Neural progenitor cell (in vitro differentiated cells): ENCODE results near the gene ALDH1A3. TPM values are rescaled to one million over a fixed set of nuclear protein-coding genes. Genes with fewer than 3 reads are reported as not detected.

Experiments used
- DNase-seq: peaks from one replicate; pipeline ENCODE4 v3.0.0-alpha.2; 2016; ENCODE audit warnings: low spot score
- H2AFZ ChIP-seq: fragments of 200-600 bp; sonication (generic); replicated peaks from 2 replicates; pipeline ENCODE4 v1.6.1; 2016; ENCODE audit warnings: antibody characterized with exemption
- H3F3A ChIP-seq: fragments of 200-600 bp; sonication (generic); 2 replicates; pipeline ENCODE4 v1.6.1; 2016; ENCODE audit warnings: antibody characterized with exemption, low read depth
- H3K27ac ChIP-seq: fragments of 200-600 bp; sonication (generic); 2 replicates; pipeline ENCODE4 v1.5.1; 2016; ENCODE audit warnings: mild to moderate bottlenecking
- H3K27me3 ChIP-seq: fragments of 200-600 bp; sonication (generic); 2 replicates; pipeline ENCODE4 v1.6.1; 2016; ENCODE audit warnings: mild to moderate bottlenecking, moderate library complexity
- H3K36me3 ChIP-seq: fragments of 200-600 bp; sonication (generic); 2 replicates; pipeline ENCODE4 v1.5.1; 2016
- H3K4me1 ChIP-seq: fragments of 200-600 bp; sonication (generic); 2 replicates; pipeline ENCODE4 v1.6.1; 2016; ENCODE audit warnings: mixed run types
- H3K4me2 ChIP-seq: fragments of 200-600 bp; sonication (generic); 2 replicates; pipeline ENCODE4 v1.6.1; 2016
- H3K4me3 ChIP-seq: fragments of 200-600 bp; sonication (generic); 2 replicates; pipeline ENCODE4 v1.5.1; 2016
- H3K79me2 ChIP-seq: fragments of 200-600 bp; sonication (generic); 2 replicates; pipeline ENCODE4 v1.6.1; 2016; ENCODE audit warnings: low read depth
- H3K9ac ChIP-seq: fragments of 200-600 bp; sonication (generic); 2 replicates; pipeline ENCODE4 v1.6.1; 2016
- H3K9me3 ChIP-seq: fragments of 200-600 bp; sonication (generic); 2 replicates; pipeline ENCODE4 v1.5.1; 2016; ENCODE audit warnings: low read depth
- H4K20me1 ChIP-seq: fragments of 200-600 bp; sonication (generic); 2 replicates; pipeline ENCODE4 v1.6.1; 2016; ENCODE audit warnings: low read depth
- H3K27ac Mint-ChIP-seq: 3 replicates; pipeline ENCODE4 v1.8.0; 2021; ENCODE audit warnings: mixed read lengths
- H3K27me3 Mint-ChIP-seq: 2 replicates; pipeline ENCODE4 v1.8.0; 2022; ENCODE audit warnings: low read depth, mild to moderate bottlenecking, inconsistent platforms, moderate library complexity, mixed read lengths; ENCODE audit not compliant: insufficient read depth
- H3K36me3 Mint-ChIP-seq: 3 replicates; pipeline ENCODE4 v1.8.0; 2021; ENCODE audit warnings: mixed read lengths
- H3K4me1 Mint-ChIP-seq: 3 replicates; pipeline ENCODE4 v1.8.0; 2021; ENCODE audit warnings: mixed read lengths
- H3K4me3 Mint-ChIP-seq: 3 replicates; pipeline ENCODE4 v1.8.0; 2021; ENCODE audit warnings: mild to moderate bottlenecking, moderate library complexity, mixed read lengths
- H3K9me3 Mint-ChIP-seq: 3 replicates; pipeline ENCODE4 v1.8.0; 2020; ENCODE audit warnings: mixed read lengths
- CTCF ChIP-seq: fragments of 200-600 bp; sonication (generic); IDR thresholded peaks from 2 replicates; pipeline ENCODE4 v1.5.1; 2017; ENCODE audit warnings: antibody characterized with exemption, mild to moderate bottlenecking
- EZH2 ChIP-seq: fragments of 200-600 bp; sonication (generic); IDR thresholded peaks from 2 replicates; pipeline ENCODE4 v1.6.1; 2017; ENCODE audit warnings: antibody characterized with exemption, mild to moderate bottlenecking, moderate library complexity
- EZH2phosphoT487 ChIP-seq: fragments of 200-600 bp; sonication (generic); IDR thresholded peaks from 2 replicates; pipeline ENCODE4 v1.6.1; 2017; ENCODE audit warnings: antibody characterized with exemption
- total RNA-seq: library from RNA; depleted of rRNA; stranded (reverse); fragments of >200 nt; gene quantifications from 2 replicates; pipeline ENCODE4 v1.2.3, GENCODE V29; 2015; ENCODE audit warnings: low replicate concordance

Gene ALDH1A3
- total RNA-seq, 1 donor from 2014 or later: 0.80 TPM

GRCh38 chr15:100875495-100875894 is 4.1 kb upstream of the ALDH1A3 start:
- Histone ChIP-seq H3K4me3 (no peak overlapping the region), H3K36me3 (no peaks in the 10 kb centered on the region), H3K9ac (no peak overlapping the region), H3K79me2 (no peaks in the 10 kb centered on the region), H3F3A (peaks cover 9% of the 10 kb centered on the region), H3K27ac (no peak overlapping the region), H4K20me1 (peaks cover 3% of the 10 kb centered on the region), H2AFZ (no peak overlapping the region), H3K4me1 (peaks cover 18% of the 10 kb centered on the region), H3K4me2 (no peak overlapping the region), H3K9me3 (no peaks in the 10 kb centered on the region), H3K27me3 (peaks cover 58% of the 10 kb centered on the region)
- no peak for DNase-seq
- TF ChIP-seq EZH2 (no peak), EZH2phosphoT487 (no peak), CTCF (no peak)
- no peaks in the 10 kb centered on the region for H3K9me3 Mint-ChIP-seq
- H3K27ac Mint-ChIP-seq: no peak overlapping the region
- H3K36me3 Mint-ChIP-seq: no peaks in the 10 kb centered on the region
- H3K4me1 Mint-ChIP-seq: peaks cover 9% of the 10 kb centered on the region
- H3K4me3 Mint-ChIP-seq: no peak overlapping the region
- peaks cover 36% of the 10 kb centered on the region for H3K27me3 Mint-ChIP-seq

- Histone ChIP-seq H3F3A (peaks cover 9% of the 10 kb centered on the region), H3K36me3 (no peaks in the 10 kb centered on the region), H2AFZ (no peak overlapping the region), H3K27ac (no peak overlapping the region), H3K9ac (no peak overlapping the region), H3K4me1 (peaks cover 21% of the 10 kb centered on the region), H3K4me3 (no peak overlapping the region), H3K9me3 (no peaks in the 10 kb centered on the region), H3K4me2 (no peak overlapping the region), H3K79me2 (no peaks in the 10 kb centered on the region), H3K27me3 (peaks cover 63% of the 10 kb centered on the region), H4K20me1 (peaks cover 3% of the 10 kb centered on the region)
- no peak for DNase-seq
- Mint-ChIP-seq H3K4me1 (peaks cover 12% of the 10 kb centered on the region), H3K27ac (no peak overlapping the region), H3K36me3 (no peaks in the 10 kb centered on the region), H3K27me3 (peaks cover 41% of the 10 kb centered on the region), H3K9me3 (no peaks in the 10 kb centered on the region), H3K4me3 (no peak overlapping the region)
- TF ChIP-seq EZH2phosphoT487 (no peak), CTCF (no peak), EZH2 (no peak)
These were observed 3.7 kb upstream of the ALDH1A3 start for GRCh38 chr15:100875976-100876375.

GRCh38 chr15:100877551-100877950 is 2.1 kb upstream of the ALDH1A3 start:
- no peaks in the 10 kb centered on the region for H3K9me3 ChIP-seq
- peaks cover 9% of the 10 kb centered on the region for H3F3A ChIP-seq
- H3K4me2 ChIP-seq: no peak overlapping the region
- H3K27me3 Mint-ChIP-seq: peaks cover 51% of the 10 kb centered on the region
- no peak overlapping the region for H3K9ac ChIP-seq
- peaks cover 8% of the 10 kb centered on the region for H4K20me1 ChIP-seq
- H3K9me3 Mint-ChIP-seq: no peaks in the 10 kb centered on the region
- no peaks in the 10 kb centered on the region for H3K36me3 Mint-ChIP-seq
- DNase-seq: no peak
- H3K4me1 Mint-ChIP-seq: peaks cover 15% of the 10 kb centered on the region
- TF ChIP-seq EZH2: no peak
- TF ChIP-seq EZH2phosphoT487: no peak
- TF ChIP-seq CTCF: no peak
- H3K4me3 ChIP-seq: no peak overlapping the region
- no peaks in the 10 kb centered on the region for H3K36me3 ChIP-seq
- H3K27ac ChIP-seq: no peak overlapping the region
- H2AFZ ChIP-seq: no peak overlapping the region
- peaks cover 21% of the 10 kb centered on the region for H3K4me1 ChIP-seq
- H3K27ac Mint-ChIP-seq: no peak overlapping the region
- no peak overlapping the region for H3K4me3 Mint-ChIP-seq
- H3K27me3 ChIP-seq: peaks cover 79% of the 10 kb centered on the region
- no peaks in the 10 kb centered on the region for H3K79me2 ChIP-seq
